ENCODE results near the gene KRTAP5-3.

The KRTAP5-3 gene

GRCh38 chr11:1608363-1608762 lies at the start of gene KRTAP5-3:
KRTAP5-3 (minus strand) TSS chr11:1608463; CDS start chr11:1608385, 78 bp downstream.
- CTCF ChIA-PET = interaction anchor here (2.0 kb wide), 1 partner anchor 62 kb away, joined by 5 read pairs; no protein-coding TSS in a partner anchor
- TF ChIP-seq ZNF24 (tag by site-specific recombination; IDR thresholded peaks at IDR 0.05) = no peak
- no peak for TF ChIP-seq ZNF621 (tag by site-specific recombination; IDR thresholded peaks at IDR 0.05)
- no peak for TF ChIP-seq ZNF292 (tag by site-specific recombination; IDR thresholded peaks at IDR 0.05; ENCODE audit: borderline replicate concordance, low read depth)
- no peak for TF ChIP-seq ZNF23 (tag by site-specific recombination; IDR thresholded peaks at IDR 0.05; ENCODE audit: borderline replicate concordance)
- TF ChIP-seq ZNF623 (tag by site-specific recombination; IDR thresholded peaks at IDR 0.05) = no peak
- TF ChIP-seq SP3 (tag by site-specific recombination; IDR thresholded peaks at IDR 0.05) = no peak
- no peak for TF ChIP-seq ZSCAN18 (tag by site-specific recombination; IDR thresholded peaks at IDR 0.05)
- TF ChIP-seq PRDM4 (tag by site-specific recombination; IDR thresholded peaks at IDR 0.05) = no peak
- no peak for TF ChIP-seq ZNF16 (tag by site-specific recombination; IDR thresholded peaks at IDR 0.05; ENCODE audit: low read depth)
- TF ChIP-seq ZNF302 (tag by site-specific recombination; IDR thresholded peaks at IDR 0.05; ENCODE audit: low read depth) = no peak
- TF ChIP-seq ZNF449 (tag by site-specific recombination; IDR thresholded peaks at IDR 0.05) = no peak
- TF ChIP-seq ZNF792 (tag by site-specific recombination; IDR thresholded peaks at IDR 0.05) = no peak
- H3K36me3 ChIP-seq (ENCODE audit: control insufficient read depth in 2 of 2, insufficient read depth in 1 of 2, low read length in 2 of 2) = no peaks in the 10 kb centered on the region
- no peak within 1 kb of the TSS for H3K27ac ChIP-seq (ENCODE audit: extremely low read depth, low read depth, low read length)
- no peaks in the 10 kb centered on the region for H3K9me3 ChIP-seq (ENCODE audit: control insufficient read depth, insufficient read depth, low read depth, low read length)
- H3K4me3 ChIP-seq (ENCODE audit: low read depth, low read length) = no peak within 1 kb of the TSS
- H3K4me1 ChIP-seq (ENCODE audit: control insufficient read depth, insufficient read depth, low read length) = no peaks in the 10 kb centered on the region
- POLR2A ChIA-PET = no interaction called here

GRCh38 chr11:1656670-1657069 lies 48.4 kb upstream of the KRTAP5-3 start:
- Histone ChIP-seq H3K4me1 (ENCODE audit: control insufficient read depth, insufficient read depth, low read length) (no peaks in the 10 kb centered on the region), H3K27ac (ENCODE audit: extremely low read depth, low read depth, low read length) (no peak overlapping the region), H3K4me3 (ENCODE audit: low read depth, low read length) (no peak overlapping the region), H3K9me3 (ENCODE audit: control insufficient read depth, insufficient read depth, low read depth, low read length) (no peaks in the 10 kb centered on the region), H3K36me3 (ENCODE audit: control insufficient read depth in 2 of 2, insufficient read depth in 1 of 2, low read length in 2 of 2) (no peaks in the 10 kb centered on the region)
- TF ChIP-seq BCL6B (tag by site-specific recombination; IDR thresholded peaks at IDR 0.05) = no peak
- ChIA-PET CTCF (interaction anchor here (0.7 kb wide), 1 partner anchor 67 kb away, joined by 3 read pairs; no protein-coding TSS in a partner anchor), POLR2A (no interaction called here)

- H3K4me1 ChIP-seq (ENCODE audit: control insufficient read depth, insufficient read depth, low read length) = no peaks in the 10 kb centered on the region
- H3K9me3 ChIP-seq (ENCODE audit: control insufficient read depth, insufficient read depth, low read depth, low read length) = no peaks in the 10 kb centered on the region
- ChIA-PET POLR2A (no interaction called here), CTCF (interaction anchor here (0.7 to 4.4 kb wide), 4 partner anchors 20 to 496 kb away, joined by 3 to 116 read pairs (median 5); partner anchors contain the start of gene SYT8)
- no peak overlapping the region for H3K27ac ChIP-seq (ENCODE audit: extremely low read depth, low read depth, low read length)
- H3K4me3 ChIP-seq (ENCODE audit: low read depth, low read length) = no peak overlapping the region
- no peaks in the 10 kb centered on the region for H3K36me3 ChIP-seq (ENCODE audit: control insufficient read depth in 2 of 2, insufficient read depth in 1 of 2, low read length in 2 of 2)
- TF ChIP-seq ZNF518A (tag by site-specific recombination; conservative IDR thresholded peaks at IDR 0.05; ENCODE audit: low read depth) (no peak), MYNN (tag by site-specific recombination; IDR thresholded peaks at IDR 0.05; ENCODE audit: borderline replicate concordance) (no peak), ZFHX2 (tag by site-specific recombination; conservative IDR thresholded peaks at IDR 0.05) (no peak), ZNF514 (tag by site-specific recombination; IDR thresholded peaks at IDR 0.05) (no peak), ZNF174 (tag by site-specific recombination; IDR thresholded peaks at IDR 0.05) (no peak)
Observed at GRCh38 chr11:1656061-1656441, 47.8 kb upstream of the KRTAP5-3 start.

All from HEK293 (cell line).